SJSA1 (cell line): ENCODE measurements around the gene MPP3. TPM values are rescaled to one million over a fixed set of nuclear protein-coding genes. Genes with fewer than 3 reads are reported as not detected.

ENCODE experiments used
- DNase-seq, 2 experiments: peaks; one replicate each; pipeline ENCODE4 v3.0.0-alpha.2; 2015 to 2020; ENCODE audit warnings: low spot score in 2 of 2, low read depth in 1 of 2
- H3K27ac ChIP-seq: fragments of 250-450 bp; sonication (Bioruptor Pico); 2 replicates; pipeline ENCODE4 v1.5.1; 2020; ENCODE audit warnings: mild to moderate bottlenecking, moderate library complexity
- H3K27me3 ChIP-seq: fragments of 250-450 bp; sonication (Bioruptor Pico); replicated peaks from 2 replicates; pipeline ENCODE4 v1.5.1; 2020; ENCODE audit warnings: mild to moderate bottlenecking, moderate library complexity
- H3K36me3 ChIP-seq: fragments of 250-450 bp; sonication (Bioruptor Pico); 2 replicates; pipeline ENCODE4 v1.5.1; 2020; ENCODE audit warnings: mild to moderate bottlenecking
- H3K4me1 ChIP-seq: fragments of 250-450 bp; sonication (Bioruptor Pico); replicated peaks from 2 replicates; pipeline ENCODE4 v1.6.1; 2021; ENCODE audit warnings: mild to moderate bottlenecking
- H3K4me3 ChIP-seq: fragments of 250-450 bp; sonication (Bioruptor Pico); 2 replicates; pipeline ENCODE4 v1.5.1; 2020; ENCODE audit warnings: mild to moderate bottlenecking
- H3K9me3 ChIP-seq: fragments of 250-450 bp; sonication (Bioruptor Pico); replicated peaks from 2 replicates; pipeline ENCODE4 v1.5.1; 2020; ENCODE audit warnings: mild to moderate bottlenecking
- total RNA-seq: library from RNA; depleted of rRNA; stranded (reverse); fragments of >200 nt; shearing (Covaris generic); gene quantifications from 2 replicates; pipeline ENCODE4 v1.2.3, GENCODE V29; 2014; rRNA removed

MPP3 gene
- 2.4 and 6.4 TPM in 2 replicates for total RNA-seq

GRCh38 chr17:43832976-43833829 is at the start of gene MPP3:
TSS of gene MPP3 (minus strand) at chr17:43833146. CDS start at chr17:43831906, 1,240 bp downstream.
- H3K9me3 ChIP-seq, result 0 out of 2 replicates have a peak, but pooled peaks cover 5% of the 10 kb centered on the region
- H3K4me1 ChIP-seq, result peaks cover 11% of the 10 kb centered on the region
- no peak within 1 kb of the TSS for H3K27ac ChIP-seq
- H3K36me3 ChIP-seq, result peaks cover 31% of the 10 kb centered on the region
- DNase-seq, result peak; percentile 69 to 73
- H3K4me3 ChIP-seq, result peak within 1 kb of the TSS; percentile 66
- 0 out of 2 replicates have a peak, but pooled peaks cover 5% of the 10 kb centered on the region for H3K27me3 ChIP-seq

GRCh38 chr17:43881758-43882505 is 49.0 kb upstream of the MPP3 start:
- H3K4me3 ChIP-seq, result no peak overlapping the region
- no peak overlapping the region for H3K27ac ChIP-seq
- DNase-seq, result no peak

DNA sequence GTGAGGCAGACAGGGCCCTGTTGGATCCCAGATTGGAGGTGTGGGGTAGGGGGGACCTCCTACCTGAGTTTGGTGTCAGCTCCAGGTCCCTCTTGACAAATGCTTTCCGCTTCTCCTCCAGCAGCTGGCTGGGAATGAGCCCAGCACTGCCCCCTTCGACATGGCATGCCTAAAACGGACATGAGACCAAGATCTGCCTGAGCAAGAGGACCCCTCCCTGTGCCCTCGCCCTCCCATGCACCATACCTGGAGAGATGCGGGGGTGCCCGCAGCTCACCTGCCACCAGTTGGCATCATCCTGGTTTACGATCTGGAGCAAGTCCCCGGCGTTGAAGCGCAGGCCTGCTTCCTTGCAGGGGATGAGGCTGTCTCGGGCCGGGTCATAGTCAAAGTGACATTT is 48.2 kb upstream of the MPP3 start:
- DNase-seq, result no peak
- Histone ChIP-seq H3K4me1 (0 out of 2 replicates have a peak, but pooled peaks cover 5% of the 10 kb centered on the region), H3K27me3 (peaks cover 7% of the 10 kb centered on the region; the same call in 1 of the 2 replicates), H3K36me3 (no peaks in the 10 kb centered on the region), H3K9me3 (no peaks in the 10 kb centered on the region), H3K4me3 (no peak overlapping the region), H3K27ac (no peak overlapping the region)

More at GRCh38 chr17:43881758-43882505, 49.0 kb upstream of the MPP3 start:
- H3K36me3 ChIP-seq, result no peaks in the 10 kb centered on the region
- peaks cover 12% of the 10 kb centered on the region; the same call in 1 of the 2 replicates for H3K27me3 ChIP-seq
- H3K9me3 ChIP-seq, result no peaks in the 10 kb centered on the region
- 0 out of 2 replicates have a peak, but pooled peaks cover 5% of the 10 kb centered on the region for H3K4me1 ChIP-seq

DNA sequence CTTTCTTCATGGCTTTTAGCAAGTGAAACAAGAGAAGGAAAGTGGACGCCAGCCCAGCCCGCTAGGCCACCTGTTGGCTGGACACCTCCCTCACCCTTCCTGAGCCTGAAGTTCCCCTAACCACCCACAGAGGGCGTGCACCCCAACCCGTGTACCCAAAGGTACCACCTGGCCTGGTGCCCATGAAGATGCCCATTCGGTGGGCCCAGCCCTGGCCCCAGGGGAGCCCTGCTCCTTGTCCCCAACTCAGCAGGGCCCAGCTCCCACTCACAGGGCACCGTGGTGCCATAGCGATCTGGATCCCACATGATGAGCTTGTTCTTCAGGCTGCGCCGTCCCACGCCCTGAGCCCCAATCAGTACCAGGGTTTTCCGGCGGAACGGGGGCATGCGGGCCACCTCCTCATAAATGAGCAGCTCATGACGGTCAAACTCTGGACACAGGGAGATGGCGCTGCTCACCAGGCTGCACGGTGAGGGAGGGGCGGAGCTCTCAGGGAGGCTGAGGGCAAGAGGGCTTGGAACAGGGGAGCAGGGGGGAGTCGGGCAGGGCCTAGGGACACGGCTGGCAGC is 47.6 kb upstream of the MPP3 start:
- DNase-seq, result peak; percentile 40 to 70
- Histone ChIP-seq H3K4me1 (0 out of 2 replicates have a peak, but pooled peaks cover 5% of the 10 kb centered on the region), H3K27me3 (peaks cover 6% of the 10 kb centered on the region; the same call in 1 of the 2 replicates), H3K9me3 (no peaks in the 10 kb centered on the region), H3K27ac (no peak overlapping the region), H3K36me3 (no peaks in the 10 kb centered on the region), H3K4me3 (no peak overlapping the region)

- H3K27me3 ChIP-seq, result peaks cover 6% of the 10 kb centered on the region; the same call in 1 of the 2 replicates
- H3K4me3 ChIP-seq, result no peak overlapping the region
- H3K36me3 ChIP-seq, result no peaks in the 10 kb centered on the region
- no peak overlapping the region for H3K27ac ChIP-seq
- H3K4me1 ChIP-seq, result 0 out of 2 replicates have a peak, but pooled peaks cover 5% of the 10 kb centered on the region
- DNase-seq, result no peak
- H3K9me3 ChIP-seq, result no peaks in the 10 kb centered on the region
Observed at GRCh38 chr17:43879723-43880419, 46.9 kb upstream of the MPP3 start.

DNA sequence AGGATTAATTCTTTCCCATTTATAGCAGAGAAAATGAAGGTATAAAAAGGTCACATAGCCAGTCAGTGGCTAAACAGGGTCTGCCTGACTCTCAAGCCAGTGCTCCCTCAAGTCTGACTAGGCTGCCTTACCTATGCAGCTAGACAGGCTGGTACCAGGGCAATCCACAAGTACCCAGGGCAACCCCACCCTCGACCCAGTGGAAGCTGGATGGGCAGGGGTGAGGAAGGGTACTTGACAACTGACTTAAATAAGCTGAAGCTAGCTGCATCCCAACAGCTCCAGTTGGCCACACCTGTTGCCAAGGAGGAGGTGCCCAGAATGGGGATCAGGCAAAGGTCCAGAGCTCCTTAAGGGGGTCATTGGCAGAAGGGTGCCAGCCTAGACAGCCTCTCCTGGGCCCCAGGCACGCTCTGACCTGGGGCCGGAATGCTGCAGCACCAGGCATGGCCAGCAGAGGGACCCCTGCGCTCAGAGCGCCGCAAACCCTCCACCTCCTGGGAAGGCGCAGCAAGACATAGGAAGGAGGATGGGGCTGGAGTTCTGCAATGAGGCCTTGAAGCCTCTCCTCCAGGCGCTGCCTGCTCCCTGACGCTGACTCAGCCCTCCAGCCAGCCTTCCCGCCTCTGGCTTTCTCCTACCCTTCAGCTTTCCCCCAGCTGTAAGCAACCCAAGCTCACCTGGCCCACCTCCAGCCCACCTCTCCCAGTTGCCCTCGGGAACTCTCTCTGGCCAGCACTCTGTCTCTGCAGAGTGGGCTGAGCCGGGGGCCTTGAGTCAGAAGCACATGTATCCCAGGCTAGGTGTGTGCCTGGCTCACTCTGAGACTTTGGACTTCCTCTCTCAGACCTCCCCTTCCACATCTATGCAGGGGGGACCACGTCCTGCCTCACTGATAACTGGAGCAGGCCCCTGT is 45.6 kb upstream of the MPP3 start:
- Histone ChIP-seq H3K27me3 (no peaks in the 10 kb centered on the region), H3K36me3 (no peaks in the 10 kb centered on the region), H3K27ac (no peak overlapping the region), H3K4me3 (no peak overlapping the region), H3K4me1 (0 out of 2 replicates have a peak, but pooled peaks cover 5% of the 10 kb centered on the region), H3K9me3 (no peaks in the 10 kb centered on the region)
- peak; percentile 84 to 87 for DNase-seq

DNA sequence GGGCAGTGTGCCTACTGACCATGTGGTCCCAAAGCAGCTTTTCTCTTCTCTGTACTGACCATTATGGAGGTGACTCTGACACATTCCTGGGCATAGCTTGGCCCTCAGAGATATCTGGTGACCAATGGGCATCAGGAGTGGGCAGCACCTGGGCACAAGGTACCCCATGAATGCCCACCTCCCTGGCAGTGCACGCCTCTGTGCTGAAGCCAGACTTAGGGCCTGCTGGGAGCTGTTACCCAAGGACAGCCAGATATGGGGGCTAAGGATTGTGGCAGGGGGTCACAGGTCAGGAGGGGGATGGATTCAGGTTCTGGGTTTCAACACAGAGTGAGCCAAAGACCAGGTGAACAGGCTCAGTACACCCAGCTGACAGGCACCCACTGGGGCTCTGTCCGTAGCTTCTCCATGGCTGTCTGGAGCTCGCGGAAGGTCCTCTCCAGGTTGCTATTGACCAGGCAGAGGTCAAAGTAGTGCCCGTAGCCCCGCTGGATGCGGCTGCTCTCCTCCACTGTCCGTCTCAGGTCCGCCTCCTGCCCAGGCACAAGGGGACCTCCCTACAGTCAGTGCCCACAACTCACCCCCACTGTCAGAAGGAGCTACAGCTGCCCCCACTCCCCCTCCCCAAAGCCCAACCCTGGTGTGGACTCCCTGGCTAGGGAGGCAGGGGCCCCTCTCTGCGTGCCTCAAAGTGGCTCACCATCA is 44.7 kb upstream of the MPP3 start:
- H3K27ac ChIP-seq, result no peak overlapping the region
- no peak overlapping the region for H3K4me3 ChIP-seq
- H3K36me3 ChIP-seq, result no peaks in the 10 kb centered on the region
- H3K27me3 ChIP-seq, result 0 out of 2 replicates have a peak, but pooled peaks cover 8% of the 10 kb centered on the region
- DNase-seq, result no peak
- 0 out of 2 replicates have a peak, but pooled peaks cover 5% of the 10 kb centered on the region for H3K4me1 ChIP-seq
- H3K9me3 ChIP-seq, result no peaks in the 10 kb centered on the region

- no peak overlapping the region for H3K27ac ChIP-seq
- H3K4me1 ChIP-seq, result 0 out of 2 replicates have a peak, but pooled peaks cover 8% of the 10 kb centered on the region
- no peaks in the 10 kb centered on the region for H3K36me3 ChIP-seq
Observed at GRCh38 chr17:43877031-43877430, 44.1 kb upstream of the MPP3 start.

DNA sequence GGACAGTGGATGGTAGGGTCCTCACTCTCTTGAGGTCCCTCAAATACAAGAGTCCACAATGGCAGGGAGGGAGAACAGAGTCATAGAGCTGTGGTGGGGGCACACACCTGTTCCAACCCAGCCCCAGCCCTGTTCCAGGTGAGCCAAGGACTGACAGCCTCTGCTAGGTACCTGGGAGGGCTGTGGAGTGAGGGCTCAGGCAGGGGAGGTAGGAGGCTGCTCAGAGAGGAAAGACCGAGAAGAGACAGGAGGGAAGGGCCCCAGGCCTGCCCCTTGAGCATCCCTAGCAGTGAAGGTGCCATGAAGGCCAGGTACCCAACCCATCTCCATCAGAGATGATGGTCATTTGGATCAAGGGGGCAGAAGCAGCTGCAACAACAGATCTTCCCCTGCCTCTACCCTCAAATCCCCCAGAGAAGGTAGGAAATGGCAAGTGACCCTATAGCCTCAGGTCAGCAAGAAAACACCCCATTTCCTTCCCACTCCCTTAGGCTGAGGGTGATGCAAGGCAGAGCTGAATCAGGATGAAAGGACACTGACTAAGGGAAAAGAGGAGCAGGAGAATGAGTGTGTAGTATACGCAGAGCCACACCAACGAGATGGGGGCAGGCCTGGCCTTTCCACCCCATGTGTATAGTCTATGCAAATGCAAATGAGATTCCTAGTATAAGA is 42.7 kb upstream of the MPP3 start:
- DNase-seq, result no peak
- Histone ChIP-seq H3K4me3 (no peak overlapping the region), H3K4me1 (0 out of 2 replicates have a peak, but pooled peaks cover 10% of the 10 kb centered on the region), H3K27me3 (0 out of 2 replicates have a peak, but pooled peaks cover 8% of the 10 kb centered on the region), H3K9me3 (no peaks in the 10 kb centered on the region), H3K36me3 (no peaks in the 10 kb centered on the region), H3K27ac (no peak overlapping the region)

More at GRCh38 chr17:43877031-43877430, 44.1 kb upstream of the MPP3 start:
- DNase-seq, result no peak
- no peak overlapping the region for H3K4me3 ChIP-seq
- H3K9me3 ChIP-seq, result no peaks in the 10 kb centered on the region
- H3K27me3 ChIP-seq, result 0 out of 2 replicates have a peak, but pooled peaks cover 8% of the 10 kb centered on the region

- no peaks in the 10 kb centered on the region for H3K36me3 ChIP-seq
- no peak overlapping the region for H3K4me3 ChIP-seq
- H3K27ac ChIP-seq, result no peak overlapping the region
Observed at GRCh38 chr17:43874293-43874692, 41.3 kb upstream of the MPP3 start.

GRCh38 chr17:43873815-43874214 is 40.9 kb upstream of the MPP3 start:
- Histone ChIP-seq H3K4me1 (0 out of 2 replicates have a peak, but pooled peaks cover 9% of the 10 kb centered on the region), H3K9me3 (no peaks in the 10 kb centered on the region), H3K36me3 (no peaks in the 10 kb centered on the region), H3K27me3 (0 out of 2 replicates have a peak, but pooled peaks cover 8% of the 10 kb centered on the region), H3K4me3 (no peak overlapping the region), H3K27ac (no peak overlapping the region)
- no peak for DNase-seq

More at GRCh38 chr17:43874293-43874692, 41.3 kb upstream of the MPP3 start:
- no peaks in the 10 kb centered on the region for H3K9me3 ChIP-seq
- 0 out of 2 replicates have a peak, but pooled peaks cover 8% of the 10 kb centered on the region for H3K27me3 ChIP-seq
- H3K4me1 ChIP-seq, result 0 out of 2 replicates have a peak, but pooled peaks cover 10% of the 10 kb centered on the region
- DNase-seq, result no peak
